ENCODE measurements around the gene SNIP1. TPM values are rescaled to one million over a fixed set of nuclear protein-coding genes. Genes with fewer than 3 reads are reported as not detected.
"Not testable (repeated sequence)": the region's sequence is repeated elsewhere in the genome, so short reads cannot be mapped to it uniquely, and the experiment has no call there.

The SNIP1 gene
- total RNA-seq, 2 donors from 2014 or later: 13.0 to 17.0 TPM

DNA sequence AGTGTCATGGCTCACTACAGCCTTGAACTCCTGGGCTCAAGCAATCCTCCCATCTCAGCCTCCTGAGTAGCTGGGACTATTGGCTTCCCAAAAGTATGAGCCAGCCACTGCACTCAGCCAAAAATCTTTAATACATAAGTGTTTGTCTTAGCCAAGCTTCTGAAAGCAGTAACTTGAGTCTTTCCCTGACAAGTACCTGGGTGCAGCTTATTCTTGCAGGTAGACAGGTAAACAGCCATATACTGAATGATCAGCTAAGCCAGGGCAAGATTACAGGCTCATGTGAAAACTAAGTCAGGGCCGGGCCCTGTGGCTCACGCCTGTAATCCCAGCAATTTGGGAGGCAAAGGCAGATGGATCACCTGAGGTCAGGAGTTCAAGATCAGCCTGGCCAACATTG, 47.4 kb downstream of the SNIP1 start:
- intact Hi-C loops (cut with DNase I): no loop called here
- no peak for DNase-seq
- H3K27ac ChIP-seq: no peak overlapping the region
- H3K27me3 ChIP-seq: no peaks in the 10 kb centered on the region
- H3K9me3 ChIP-seq: no peaks in the 10 kb centered on the region
- no peak for TF ChIP-seq CTCF (IDR thresholded peaks at IDR 0.05)
- no peak overlapping the region for H3K9ac ChIP-seq (ENCODE audit: low read depth in 2 of 2, low read length in 2 of 2)
- H3K4me1 ChIP-seq: no peaks in the 10 kb centered on the region
- no peaks in the 10 kb centered on the region for H3K36me3 ChIP-seq
- no peak overlapping the region for H3K4me3 ChIP-seq

- H3K36me3 ChIP-seq; H3K9ac ChIP-seq (ENCODE audit: low read depth in 2 of 2, low read length in 2 of 2): not testable (repeated sequence)
Observed at GRCh38 chr1:37502791-37503190, 51.3 kb downstream of the SNIP1 start.

DNA sequence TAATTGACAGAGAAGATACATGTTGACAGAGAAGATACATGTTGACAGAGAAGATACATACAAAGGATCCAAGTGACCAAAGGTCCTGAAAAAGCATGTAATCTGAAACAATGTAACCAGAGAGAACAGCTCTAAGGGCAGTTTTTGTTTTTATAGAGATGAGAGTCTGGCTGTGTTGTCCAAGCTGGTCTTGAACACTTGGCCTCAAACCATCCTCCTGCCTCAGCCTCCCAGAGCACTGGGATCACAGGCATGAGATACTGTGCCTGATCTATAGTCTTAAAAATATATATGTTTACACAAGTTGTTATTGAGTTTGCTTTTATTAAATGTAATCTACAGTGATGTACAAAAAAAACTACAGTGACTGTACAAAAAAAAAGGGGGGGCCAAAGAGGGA, 52.0 kb downstream of the SNIP1 start:
- H3K36me3 ChIP-seq: no peaks in the 10 kb centered on the region
- no peaks in the 10 kb centered on the region for H3K9me3 ChIP-seq
- intact Hi-C loops (cut with DNase I): no loop called here
- H3K4me1 ChIP-seq: no peaks in the 10 kb centered on the region
- H3K4me3 ChIP-seq: no peak overlapping the region
- H3K27ac ChIP-seq: no peak overlapping the region
- no peak for DNase-seq
- TF ChIP-seq CTCF (IDR thresholded peaks at IDR 0.05): no peak
- H3K9ac ChIP-seq (ENCODE audit: low read depth in 2 of 2, low read length in 2 of 2): no peak overlapping the region
- H3K27me3 ChIP-seq: no peaks in the 10 kb centered on the region

More at GRCh38 chr1:37502791-37503190, 51.3 kb downstream of the SNIP1 start:
- H3K27me3 ChIP-seq; DNase-seq; intact Hi-C loops (cut with DNase I); H3K4me1 ChIP-seq; H3K27ac ChIP-seq; H3K4me3 ChIP-seq; H3K9me3 ChIP-seq: not testable (repeated sequence)

DNA sequence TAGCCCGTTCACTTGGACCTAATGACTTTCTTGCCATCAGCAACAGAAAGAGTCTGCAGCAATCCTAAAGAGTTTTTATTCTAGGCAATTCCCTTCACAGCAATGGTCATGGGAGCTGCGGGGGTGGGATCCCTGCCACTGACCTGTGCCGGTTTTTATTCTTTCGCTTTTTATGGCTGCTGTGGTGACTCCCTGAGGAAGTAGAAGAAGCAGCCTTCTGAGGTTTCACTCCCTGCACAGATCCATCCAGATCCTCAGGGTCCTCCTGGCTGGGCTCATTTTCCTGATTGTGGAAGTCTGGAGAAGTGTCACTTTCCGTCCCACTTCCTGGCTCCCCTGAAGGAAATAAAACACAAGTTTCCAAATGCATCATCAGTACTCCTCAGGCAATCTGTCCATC, 52.4 kb downstream of the SNIP1 start:
- Histone ChIP-seq H3K9ac (ENCODE audit: low read depth in 2 of 2, low read length in 2 of 2) (no peak overlapping the region), H3K27me3 (no peaks in the 10 kb centered on the region), H3K27ac (no peak overlapping the region), H3K4me1 (no peaks in the 10 kb centered on the region), H3K4me3 (no peak overlapping the region), H3K9me3 (no peaks in the 10 kb centered on the region), H3K36me3 (no peaks in the 10 kb centered on the region)
- no peak for DNase-seq
- no peak for TF ChIP-seq CTCF (IDR thresholded peaks at IDR 0.05)
- intact Hi-C loops (cut with DNase I): no loop called here

DNA sequence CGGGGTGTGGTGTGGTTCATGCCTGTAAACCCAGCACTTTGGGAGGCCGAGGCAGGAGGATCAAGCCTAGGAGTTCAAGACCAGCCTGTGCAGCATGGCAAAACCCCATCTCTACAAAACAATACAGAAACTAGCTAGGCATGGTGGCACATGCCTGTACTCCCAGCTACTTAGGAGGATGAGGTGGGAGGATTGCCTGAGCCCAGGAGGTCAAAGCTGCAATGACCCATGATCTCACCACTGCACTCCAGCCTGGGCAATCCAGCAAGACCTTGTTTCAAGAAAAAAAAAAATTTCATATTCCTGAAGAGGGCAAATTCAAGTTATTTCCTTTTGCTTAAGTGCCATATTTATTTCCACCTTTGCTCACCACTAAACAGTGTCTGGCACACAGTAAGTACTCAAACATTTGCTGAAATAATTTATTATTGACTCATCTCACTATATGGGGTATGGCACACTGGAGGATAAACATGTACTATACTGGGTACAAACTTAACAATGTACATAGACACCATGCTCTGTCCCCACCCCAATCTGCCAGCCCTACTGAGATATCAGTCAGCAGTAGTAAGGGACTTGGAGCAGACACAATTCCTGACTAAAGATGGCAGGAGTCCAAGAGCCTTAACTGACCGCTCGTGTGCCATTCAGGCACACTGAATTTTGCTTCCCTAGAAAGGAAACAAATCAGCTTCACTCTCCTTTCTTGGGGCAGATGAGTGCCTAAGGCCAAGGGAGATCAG, 55.0 kb downstream of the SNIP1 start:
- intact Hi-C loops (cut with DNase I): no loop called here
- peak; percentile 53 for DNase-seq
- Histone ChIP-seq H3K9me3 (no peaks in the 10 kb centered on the region), H3K27ac (peak overlapping the region; percentile 28), H3K4me3 (no peak overlapping the region), H3K9ac (ENCODE audit: low read depth in 2 of 2, low read length in 2 of 2) (no peak overlapping the region), H3K4me1 (no peaks in the 10 kb centered on the region), H3K36me3 (no peaks in the 10 kb centered on the region), H3K27me3 (no peaks in the 10 kb centered on the region)
- TF ChIP-seq CTCF (IDR thresholded peaks at IDR 0.05): no peak

DNA sequence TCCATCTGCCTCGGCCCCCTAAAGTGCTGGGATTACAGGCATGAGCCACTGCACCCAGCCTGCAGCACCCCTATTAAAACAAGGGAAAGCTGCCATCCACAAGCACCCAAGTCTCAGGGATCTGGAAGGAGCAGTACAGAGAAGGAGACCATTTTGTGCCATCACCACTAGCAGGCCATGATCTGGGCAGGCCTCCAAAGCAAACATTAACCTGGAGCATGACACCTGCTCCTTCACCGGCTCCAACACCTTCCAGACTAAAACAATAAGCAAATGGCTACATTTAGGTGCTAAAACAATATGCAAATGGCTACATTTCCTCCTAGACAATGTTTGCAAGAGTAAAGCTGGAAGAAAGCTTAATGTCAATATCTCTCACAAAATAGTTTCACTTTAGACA, 56.3 kb downstream of the SNIP1 start:
- Histone ChIP-seq H3K4me1 (no peaks in the 10 kb centered on the region), H3K9me3 (no peaks in the 10 kb centered on the region), H3K27ac (peak overlapping the region; percentile 28), H3K36me3 (no peaks in the 10 kb centered on the region), H3K27me3 (no peaks in the 10 kb centered on the region), H3K9ac (ENCODE audit: low read depth in 2 of 2, low read length in 2 of 2) (no peak overlapping the region), H3K4me3 (no peak overlapping the region)
- peak; percentile 83 for DNase-seq
- intact Hi-C loops (cut with DNase I): no loop called here
- no peak for TF ChIP-seq CTCF (IDR thresholded peaks at IDR 0.05)
